Esophagus squamous epithelium (tissue), 4 donors: ENCODE results near the gene SLC9A1.

Experiments
- CTCF ChIP-seq, 6 experiments: fragments of 450-650 bp in 4 of 6; fragments of 200-600 bp in 2 of 6; sonication (generic) in 2 of 6; IDR thresholded peaks; one replicate each; pipeline ENCODE4 v1.5.1; 2016 to 2019; ENCODE audit warnings: antibody characterized with exemption in 6 of 6, mild to moderate bottlenecking in 4 of 6, moderate library complexity in 4 of 6
- POLR2A ChIP-seq, 4 donors: fragments of 450-650 bp; IDR thresholded peaks; one replicate each; pipeline ENCODE4 v1.6.1; 2017; ENCODE audit warnings: antibody characterized with exemption in 4 of 4, mild to moderate bottlenecking in 4 of 4, moderate library complexity in 3 of 4

DNA sequence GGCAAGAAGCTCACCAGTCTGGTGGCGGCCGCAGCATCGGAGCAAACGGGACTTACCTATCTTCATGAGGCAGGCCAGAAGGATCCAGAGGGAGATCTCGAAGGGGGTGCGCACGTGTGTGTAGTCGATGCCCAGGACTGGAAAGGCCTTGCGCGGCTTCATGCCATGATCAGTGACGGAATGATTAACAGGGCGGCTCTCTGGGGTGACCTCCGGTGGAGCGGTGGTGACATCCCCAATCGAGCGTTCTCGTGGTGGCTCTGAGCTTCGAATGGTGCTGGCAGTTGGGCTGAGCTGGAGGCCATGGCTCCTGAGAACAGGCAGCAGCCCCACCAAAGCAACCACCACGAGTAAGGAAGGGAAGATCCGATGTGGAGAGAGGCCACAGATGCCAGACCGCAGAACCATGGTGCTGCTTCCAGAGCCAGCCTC lies 982 bp downstream of the SLC9A1 start:
- TF ChIP-seq CTCF (IDR thresholded peaks at IDR 0.05) (no peak), POLR2A (IDR thresholded peaks at IDR 0.05) (no peak)
